Vagina (tissue), 2 donors: ENCODE measurements around the gene CST9L.

Experiments used
- POLR2A ChIP-seq, 2 donors: fragments of 450-650 bp; IDR thresholded peaks; one replicate each; pipeline ENCODE4 v1.6.1; 2017; ENCODE audit warnings: antibody characterized with exemption in 2 of 2, mild to moderate bottlenecking in 2 of 2, moderate library complexity in 2 of 2
- TF ChIP-seq, protein P1 (sequence below), 3 experiments: fragments of 450-650 bp in 2 of 3; fragments of 200-600 bp in 1 of 3; sonication (generic) in 1 of 3; IDR thresholded peaks; one replicate each; pipeline ENCODE4 v1.5.1; 2017 to 2019; ENCODE audit warnings: antibody characterized with exemption in 3 of 3, mild to moderate bottlenecking in 2 of 3, moderate library complexity in 2 of 3

DNA sequence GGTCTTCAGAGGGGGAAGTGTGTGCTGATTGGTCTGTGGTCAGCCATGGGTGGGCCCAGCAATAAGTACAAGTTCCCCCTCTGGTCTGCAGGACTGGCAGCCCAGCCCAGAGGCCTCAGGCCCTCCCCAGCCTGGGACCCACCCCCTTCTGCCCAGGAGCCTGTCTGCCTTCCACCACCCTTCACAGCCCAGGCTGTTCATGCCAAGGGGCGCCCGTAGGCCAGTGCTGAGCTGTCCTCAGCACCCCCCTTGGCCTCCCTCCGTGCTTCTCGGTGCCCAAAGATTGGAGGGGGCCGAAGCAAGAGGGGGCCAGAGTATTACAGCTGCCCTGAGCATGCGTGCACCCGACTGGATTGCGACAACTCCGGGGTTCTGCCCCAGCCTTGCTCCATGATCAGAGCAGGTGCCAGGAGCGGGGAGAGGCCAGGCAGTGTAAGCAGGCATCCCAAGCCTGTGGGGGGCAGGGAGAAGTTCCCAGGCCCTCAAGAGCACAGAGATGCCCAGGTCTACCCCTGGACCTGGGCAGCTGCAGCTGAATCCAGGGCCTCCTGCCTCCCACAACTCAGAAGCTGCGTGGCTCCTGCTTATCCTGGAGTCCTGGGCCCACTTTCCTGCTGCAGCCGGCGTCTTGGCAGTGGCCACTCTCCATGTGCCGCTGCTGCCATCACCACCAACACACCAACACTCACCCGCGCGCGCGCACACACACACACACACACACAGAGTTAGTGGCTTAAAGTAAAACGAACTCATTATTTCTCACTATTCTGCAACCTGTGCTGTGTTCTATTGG lies 33.3 kb downstream of the CST9L start:
- TF ChIP-seq, protein P1, sequence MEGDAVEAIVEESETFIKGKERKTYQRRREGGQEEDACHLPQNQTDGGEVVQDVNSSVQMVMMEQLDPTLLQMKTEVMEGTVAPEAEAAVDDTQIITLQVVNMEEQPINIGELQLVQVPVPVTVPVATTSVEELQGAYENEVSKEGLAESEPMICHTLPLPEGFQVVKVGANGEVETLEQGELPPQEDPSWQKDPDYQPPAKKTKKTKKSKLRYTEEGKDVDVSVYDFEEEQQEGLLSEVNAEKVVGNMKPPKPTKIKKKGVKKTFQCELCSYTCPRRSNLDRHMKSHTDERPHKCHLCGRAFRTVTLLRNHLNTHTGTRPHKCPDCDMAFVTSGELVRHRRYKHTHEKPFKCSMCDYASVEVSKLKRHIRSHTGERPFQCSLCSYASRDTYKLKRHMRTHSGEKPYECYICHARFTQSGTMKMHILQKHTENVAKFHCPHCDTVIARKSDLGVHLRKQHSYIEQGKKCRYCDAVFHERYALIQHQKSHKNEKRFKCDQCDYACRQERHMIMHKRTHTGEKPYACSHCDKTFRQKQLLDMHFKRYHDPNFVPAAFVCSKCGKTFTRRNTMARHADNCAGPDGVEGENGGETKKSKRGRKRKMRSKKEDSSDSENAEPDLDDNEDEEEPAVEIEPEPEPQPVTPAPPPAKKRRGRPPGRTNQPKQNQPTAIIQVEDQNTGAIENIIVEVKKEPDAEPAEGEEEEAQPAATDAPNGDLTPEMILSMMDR (IDR thresholded peaks at IDR 0.05): no peak
- no peak for TF ChIP-seq POLR2A (IDR thresholded peaks at IDR 0.05)
